ENCODE measurements around the gene CEACAM16.

DNA sequence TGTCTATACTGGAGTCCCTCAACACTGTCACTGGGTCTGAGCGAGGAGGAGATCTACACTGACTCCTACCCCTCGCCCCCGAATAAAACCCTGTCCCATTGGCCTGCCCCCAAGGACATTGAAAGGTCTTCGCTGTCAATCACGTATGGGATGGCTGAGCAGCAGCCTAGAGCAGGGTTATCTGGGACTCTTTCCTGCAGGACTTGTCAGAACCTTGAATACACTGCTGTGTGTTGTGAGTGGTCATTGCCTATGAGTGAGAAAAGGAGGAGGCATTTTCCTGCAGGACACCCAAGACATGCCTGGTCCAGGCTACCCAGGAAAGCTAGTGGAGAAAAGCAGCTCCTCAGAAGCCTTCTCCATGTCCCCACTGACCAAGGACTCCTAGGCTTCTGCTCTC is 45.6 kb upstream of the CEACAM16 start:
- TF ChIP-seq, protein P1, sequence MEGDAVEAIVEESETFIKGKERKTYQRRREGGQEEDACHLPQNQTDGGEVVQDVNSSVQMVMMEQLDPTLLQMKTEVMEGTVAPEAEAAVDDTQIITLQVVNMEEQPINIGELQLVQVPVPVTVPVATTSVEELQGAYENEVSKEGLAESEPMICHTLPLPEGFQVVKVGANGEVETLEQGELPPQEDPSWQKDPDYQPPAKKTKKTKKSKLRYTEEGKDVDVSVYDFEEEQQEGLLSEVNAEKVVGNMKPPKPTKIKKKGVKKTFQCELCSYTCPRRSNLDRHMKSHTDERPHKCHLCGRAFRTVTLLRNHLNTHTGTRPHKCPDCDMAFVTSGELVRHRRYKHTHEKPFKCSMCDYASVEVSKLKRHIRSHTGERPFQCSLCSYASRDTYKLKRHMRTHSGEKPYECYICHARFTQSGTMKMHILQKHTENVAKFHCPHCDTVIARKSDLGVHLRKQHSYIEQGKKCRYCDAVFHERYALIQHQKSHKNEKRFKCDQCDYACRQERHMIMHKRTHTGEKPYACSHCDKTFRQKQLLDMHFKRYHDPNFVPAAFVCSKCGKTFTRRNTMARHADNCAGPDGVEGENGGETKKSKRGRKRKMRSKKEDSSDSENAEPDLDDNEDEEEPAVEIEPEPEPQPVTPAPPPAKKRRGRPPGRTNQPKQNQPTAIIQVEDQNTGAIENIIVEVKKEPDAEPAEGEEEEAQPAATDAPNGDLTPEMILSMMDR (IDR thresholded peaks at IDR 0.05) = no peak
- TF ChIP-seq POLR2A (IDR thresholded peaks at IDR 0.05) = no peak

Data from upper lobe of left lung (tissue), 4 donors.